ENCODE measurements around the gene SPNS3. TPM values are rescaled to one million over a fixed set of nuclear protein-coding genes. Genes with fewer than 3 reads are reported as not detected.

The SPNS3 gene
- total RNA-seq, 1 donor from 2014 or later: not detected

GRCh38 chr17:4512156-4513112 lies 78.7 kb downstream of the SPNS3 start:
- Histone ChIP-seq H3K36me3 (no peaks in the 10 kb centered on the region), H3K27me3 (no peaks in the 10 kb centered on the region), H3K27ac (no peak overlapping the region), H3K4me1 (peaks cover 15 to 27% of the 10 kb centered on the region in 2 donors), H3K4me3 (no peak overlapping the region), H3K9me3 (no peaks in the 10 kb centered on the region)
- intact Hi-C loops (cut with DNase I): no loop called here
- no peak for DNase-seq (ENCODE audit: low spot score in 2 of 2)
- no peak for TF ChIP-seq CTCF (IDR thresholded peaks at IDR 0.05)

DNA sequence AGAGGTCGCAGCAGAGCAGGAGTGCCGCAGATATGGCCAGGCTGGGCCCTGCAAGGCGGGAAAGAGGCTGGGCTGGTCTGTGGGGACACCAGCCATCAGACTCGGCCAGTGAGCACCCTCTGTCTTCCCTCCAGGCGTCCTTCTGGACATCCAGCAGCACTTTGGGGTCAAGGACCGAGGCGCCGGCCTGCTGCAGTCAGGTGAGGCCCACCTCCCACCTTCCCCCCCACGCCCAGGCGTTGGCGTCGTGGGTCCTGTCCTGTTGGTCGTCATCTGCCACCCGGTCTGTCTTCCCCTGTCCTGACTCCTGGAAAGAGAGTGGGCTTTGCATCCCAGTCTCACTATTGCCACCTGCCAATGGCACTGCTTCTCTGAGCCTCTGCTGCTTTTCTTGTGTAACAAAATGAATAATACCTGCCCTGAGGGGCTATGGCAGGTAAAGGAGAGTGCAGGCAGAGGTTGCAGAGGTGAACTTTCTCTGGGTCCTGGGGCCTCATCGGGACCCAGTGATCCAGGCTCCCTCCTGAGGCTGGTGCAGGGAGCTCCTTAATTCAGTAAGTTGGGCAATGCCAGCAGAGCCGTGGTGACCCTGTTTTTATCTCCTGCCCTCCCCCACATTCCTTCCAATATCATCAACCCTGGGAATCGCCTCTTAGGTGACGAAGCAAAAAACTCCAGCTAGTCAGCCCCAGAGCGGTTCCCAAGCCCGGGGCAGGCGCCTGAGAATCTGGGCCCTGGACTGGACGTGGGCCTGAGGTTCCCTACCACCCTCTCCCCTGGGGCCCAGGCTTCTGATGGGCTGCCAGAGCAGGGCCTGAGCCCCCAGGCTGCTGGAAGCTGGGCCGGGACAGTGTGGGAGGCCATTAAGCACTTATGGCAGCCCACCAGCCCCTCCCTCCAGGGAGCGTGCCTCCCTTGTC lies 79.6 kb downstream of the SPNS3 start:
- H3K4me1 ChIP-seq: peaks cover 10 to 20% of the 10 kb centered on the region in 2 donors
- peak overlapping the region; percentile 53 to 73 for H3K27ac ChIP-seq
- H3K4me3 ChIP-seq: no peak overlapping the region
- TF ChIP-seq CTCF (IDR thresholded peaks at IDR 0.05): no peak
- H3K27me3 ChIP-seq: no peaks in the 10 kb centered on the region
- no peaks in the 10 kb centered on the region for H3K36me3 ChIP-seq
- intact Hi-C loops (cut with DNase I): no loop called here
- no peak for DNase-seq (ENCODE audit: low spot score in 2 of 2)
- no peaks in the 10 kb centered on the region for H3K9me3 ChIP-seq

- Histone ChIP-seq H3K27ac (peak overlapping the region; percentile 53 to 73), H3K27me3 (no peaks in the 10 kb centered on the region), H3K4me1 (peaks cover 4 to 12% of the 10 kb centered on the region in 2 donors), H3K9me3 (no peaks in the 10 kb centered on the region), H3K4me3 (no peak overlapping the region), H3K36me3 (no peaks in the 10 kb centered on the region)
- DNase-seq (ENCODE audit: low spot score in 2 of 2): no peak
- intact Hi-C loops (cut with DNase I): no loop called here
- no peak for TF ChIP-seq CTCF (IDR thresholded peaks at IDR 0.05)
Measured at GRCh38 chr17:4514206-4514605, 80.5 kb downstream of the SPNS3 start.

- no peak for TF ChIP-seq CTCF (IDR thresholded peaks at IDR 0.05)
- Histone ChIP-seq H3K4me3 (no peak overlapping the region), H3K9me3 (no peaks in the 10 kb centered on the region), H3K27me3 (no peaks in the 10 kb centered on the region), H3K27ac (peak overlapping the region in 1 of 2 donors; percentile 4), H3K4me1 (peaks cover 3 to 7% of the 10 kb centered on the region in 2 donors), H3K36me3 (no peaks in the 10 kb centered on the region)
- DNase-seq (ENCODE audit: low spot score in 2 of 2): no peak
- intact Hi-C loops (cut with DNase I): no loop called here
Measured at GRCh38 chr17:4514779-4515178, 81.0 kb downstream of the SPNS3 start.

GRCh38 chr17:4515501-4515900 lies 81.8 kb downstream of the SPNS3 start:
- no peak for TF ChIP-seq CTCF (IDR thresholded peaks at IDR 0.05)
- no peaks in the 10 kb centered on the region for H3K27me3 ChIP-seq
- no peak for DNase-seq (ENCODE audit: low spot score in 2 of 2)
- no peaks in the 10 kb centered on the region for H3K9me3 ChIP-seq
- no peak overlapping the region for H3K4me3 ChIP-seq
- H3K27ac ChIP-seq: no peak overlapping the region
- peaks cover 0 to 5% of the 10 kb centered on the region in 2 donors for H3K4me1 ChIP-seq
- intact Hi-C loops (cut with DNase I): no loop called here
- H3K36me3 ChIP-seq: no peaks in the 10 kb centered on the region

Measured in ascending aorta (tissue), 2 donors.